OCI-LY7 (cell line): ENCODE results near the gene SLC22A1.

Experiments
- EZH2phosphoT487 ChIP-seq: fragments of 200-600 bp; sonication (generic); IDR thresholded peaks from 2 replicates; pipeline ENCODE4 v1.6.1; 2018; ENCODE audit warnings: low read depth, borderline replicate concordance, mild to moderate bottlenecking, mixed run types, antibody characterized with exemption, low read length, moderate library complexity, mixed read lengths
- TF ChIP-seq, protein P1 (sequence below): fragments of 200-600 bp; sonication (generic); conservative IDR thresholded peaks from 2 replicates; pipeline ENCODE4 v1.5.1; 2014; ENCODE audit warnings: mild to moderate bottlenecking, antibody characterized with exemption, low read length, moderate library complexity, mixed read lengths

GRCh38 chr6:160162030-160162566, 40.5 kb downstream of the SLC22A1 start:
- TF ChIP-seq, protein P1, sequence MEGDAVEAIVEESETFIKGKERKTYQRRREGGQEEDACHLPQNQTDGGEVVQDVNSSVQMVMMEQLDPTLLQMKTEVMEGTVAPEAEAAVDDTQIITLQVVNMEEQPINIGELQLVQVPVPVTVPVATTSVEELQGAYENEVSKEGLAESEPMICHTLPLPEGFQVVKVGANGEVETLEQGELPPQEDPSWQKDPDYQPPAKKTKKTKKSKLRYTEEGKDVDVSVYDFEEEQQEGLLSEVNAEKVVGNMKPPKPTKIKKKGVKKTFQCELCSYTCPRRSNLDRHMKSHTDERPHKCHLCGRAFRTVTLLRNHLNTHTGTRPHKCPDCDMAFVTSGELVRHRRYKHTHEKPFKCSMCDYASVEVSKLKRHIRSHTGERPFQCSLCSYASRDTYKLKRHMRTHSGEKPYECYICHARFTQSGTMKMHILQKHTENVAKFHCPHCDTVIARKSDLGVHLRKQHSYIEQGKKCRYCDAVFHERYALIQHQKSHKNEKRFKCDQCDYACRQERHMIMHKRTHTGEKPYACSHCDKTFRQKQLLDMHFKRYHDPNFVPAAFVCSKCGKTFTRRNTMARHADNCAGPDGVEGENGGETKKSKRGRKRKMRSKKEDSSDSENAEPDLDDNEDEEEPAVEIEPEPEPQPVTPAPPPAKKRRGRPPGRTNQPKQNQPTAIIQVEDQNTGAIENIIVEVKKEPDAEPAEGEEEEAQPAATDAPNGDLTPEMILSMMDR: no peak
- no peak for TF ChIP-seq EZH2phosphoT487
